ENCODE data around the gene CDKAL1.

The CDKAL1 gene

GRCh38 chr6:21142741-21143140 is 608.5 kb downstream of the CDKAL1 start:
- H3K4me1 ChIP-seq (ENCODE audit: insufficient read depth, low read length): no peaks in the 10 kb centered on the region; the same call in 1 of the 2 replicates
- H3K36me3 ChIP-seq (ENCODE audit: insufficient read depth, low read length): no peaks in the 10 kb centered on the region
- H3K9me3 ChIP-seq (ENCODE audit: control insufficient read depth, insufficient read depth, low read length): no peaks in the 10 kb centered on the region
- H3K9ac ChIP-seq (ENCODE audit: low read depth, low read length): no peak overlapping the region

- H3K4me1 ChIP-seq (ENCODE audit: insufficient read depth, low read length): no peaks in the 10 kb centered on the region
- no peak overlapping the region for H3K9ac ChIP-seq (ENCODE audit: low read depth, low read length)
- no peaks in the 10 kb centered on the region for H3K9me3 ChIP-seq (ENCODE audit: control insufficient read depth, insufficient read depth, low read length)
- no peaks in the 10 kb centered on the region for H3K36me3 ChIP-seq (ENCODE audit: insufficient read depth, low read length)
These were observed 609.4 kb downstream of the CDKAL1 start for GRCh38 chr6:21143645-21144044.

- Histone ChIP-seq H3K9me3 (ENCODE audit: control insufficient read depth, insufficient read depth, low read length) (no peaks in the 10 kb centered on the region), H3K9ac (ENCODE audit: low read depth, low read length) (no peak overlapping the region), H3K36me3 (ENCODE audit: insufficient read depth, low read length) (no peaks in the 10 kb centered on the region), H3K4me1 (ENCODE audit: insufficient read depth, low read length) (no peaks in the 10 kb centered on the region)
These were observed 610.7 kb downstream of the CDKAL1 start for GRCh38 chr6:21144928-21145327.

GRCh38 chr6:21147995-21148394 is 613.7 kb downstream of the CDKAL1 start:
- Histone ChIP-seq H3K9me3 (ENCODE audit: control insufficient read depth, insufficient read depth, low read length) (no peaks in the 10 kb centered on the region), H3K36me3 (ENCODE audit: insufficient read depth, low read length) (no peaks in the 10 kb centered on the region), H3K4me1 (ENCODE audit: insufficient read depth, low read length) (no peaks in the 10 kb centered on the region), H3K9ac (ENCODE audit: low read depth, low read length) (no peak overlapping the region)

GRCh38 chr6:21149470-21149869 is 615.2 kb downstream of the CDKAL1 start:
- H3K4me1 ChIP-seq (ENCODE audit: insufficient read depth, low read length): no peaks in the 10 kb centered on the region
- H3K9me3 ChIP-seq (ENCODE audit: control insufficient read depth, insufficient read depth, low read length): no peaks in the 10 kb centered on the region
- H3K9ac ChIP-seq (ENCODE audit: low read depth, low read length): no peak overlapping the region
- no peaks in the 10 kb centered on the region for H3K36me3 ChIP-seq (ENCODE audit: insufficient read depth, low read length)

- H3K36me3 ChIP-seq (ENCODE audit: insufficient read depth, low read length): no peaks in the 10 kb centered on the region
- H3K4me1 ChIP-seq (ENCODE audit: insufficient read depth, low read length): no peaks in the 10 kb centered on the region
- no peaks in the 10 kb centered on the region for H3K9me3 ChIP-seq (ENCODE audit: control insufficient read depth, insufficient read depth, low read length)
- H3K9ac ChIP-seq (ENCODE audit: low read depth, low read length): no peak overlapping the region
These were observed 616.4 kb downstream of the CDKAL1 start for GRCh38 chr6:21150667-21151066.

- no peaks in the 10 kb centered on the region for H3K4me1 ChIP-seq (ENCODE audit: insufficient read depth, low read length)
- H3K9ac ChIP-seq (ENCODE audit: low read depth, low read length): no peak overlapping the region
- no peaks in the 10 kb centered on the region for H3K36me3 ChIP-seq (ENCODE audit: insufficient read depth, low read length)
- no peaks in the 10 kb centered on the region for H3K9me3 ChIP-seq (ENCODE audit: control insufficient read depth, insufficient read depth, low read length)
These were observed 616.9 kb downstream of the CDKAL1 start for GRCh38 chr6:21151119-21151518.

- Histone ChIP-seq H3K36me3 (ENCODE audit: insufficient read depth, low read length) (no peaks in the 10 kb centered on the region), H3K9me3 (ENCODE audit: control insufficient read depth, insufficient read depth, low read length) (no peaks in the 10 kb centered on the region), H3K4me1 (ENCODE audit: insufficient read depth, low read length) (no peaks in the 10 kb centered on the region), H3K9ac (ENCODE audit: low read depth, low read length) (no peak overlapping the region)
These were observed 617.3 kb downstream of the CDKAL1 start for GRCh38 chr6:21151530-21151929.

- Histone ChIP-seq H3K4me1 (ENCODE audit: insufficient read depth, low read length) (peaks cover 4% of the 10 kb centered on the region; the same call in 1 of the 2 replicates), H3K36me3 (ENCODE audit: insufficient read depth, low read length) (no peaks in the 10 kb centered on the region), H3K9me3 (ENCODE audit: control insufficient read depth, insufficient read depth, low read length) (no peaks in the 10 kb centered on the region), H3K9ac (ENCODE audit: low read depth, low read length) (no peak overlapping the region)
These were observed 623.1 kb downstream of the CDKAL1 start for GRCh38 chr6:21157186-21157929.

GRCh38 chr6:21158149-21158548 is 623.9 kb downstream of the CDKAL1 start:
- no peaks in the 10 kb centered on the region for H3K9me3 ChIP-seq (ENCODE audit: control insufficient read depth, insufficient read depth, low read length)
- no peaks in the 10 kb centered on the region for H3K36me3 ChIP-seq (ENCODE audit: insufficient read depth, low read length)
- peaks cover 4% of the 10 kb centered on the region; the same call in 1 of the 2 replicates for H3K4me1 ChIP-seq (ENCODE audit: insufficient read depth, low read length)
- no peak overlapping the region for H3K9ac ChIP-seq (ENCODE audit: low read depth, low read length)

- H3K9me3 ChIP-seq (ENCODE audit: control insufficient read depth, insufficient read depth, low read length): no peaks in the 10 kb centered on the region
- peaks cover 4% of the 10 kb centered on the region; the same call in 1 of the 2 replicates for H3K4me1 ChIP-seq (ENCODE audit: insufficient read depth, low read length)
- no peaks in the 10 kb centered on the region for H3K36me3 ChIP-seq (ENCODE audit: insufficient read depth, low read length)
- H3K9ac ChIP-seq (ENCODE audit: low read depth, low read length): no peak overlapping the region
These were observed 624.6 kb downstream of the CDKAL1 start for GRCh38 chr6:21158873-21159272.

- Histone ChIP-seq H3K9me3 (ENCODE audit: control insufficient read depth, insufficient read depth, low read length) (no peaks in the 10 kb centered on the region), H3K36me3 (ENCODE audit: insufficient read depth, low read length) (no peaks in the 10 kb centered on the region), H3K4me1 (ENCODE audit: insufficient read depth, low read length) (peaks cover 4% of the 10 kb centered on the region; the same call in 1 of the 2 replicates), H3K9ac (ENCODE audit: low read depth, low read length) (no peak overlapping the region)
These were observed 625.2 kb downstream of the CDKAL1 start for GRCh38 chr6:21159465-21159864.

GRCh38 chr6:21161707-21162106 is 627.5 kb downstream of the CDKAL1 start:
- Histone ChIP-seq H3K9ac (ENCODE audit: low read depth, low read length) (no peak overlapping the region), H3K9me3 (ENCODE audit: control insufficient read depth, insufficient read depth, low read length) (no peaks in the 10 kb centered on the region), H3K4me1 (ENCODE audit: insufficient read depth, low read length) (peaks cover 4% of the 10 kb centered on the region; the same call in 1 of the 2 replicates), H3K36me3 (ENCODE audit: insufficient read depth, low read length) (no peaks in the 10 kb centered on the region)

- Histone ChIP-seq H3K36me3 (ENCODE audit: insufficient read depth, low read length) (no peaks in the 10 kb centered on the region), H3K4me1 (ENCODE audit: insufficient read depth, low read length) (no peaks in the 10 kb centered on the region; the same call in 1 of the 2 replicates), H3K9ac (ENCODE audit: low read depth, low read length) (no peak overlapping the region), H3K9me3 (ENCODE audit: control insufficient read depth, insufficient read depth, low read length) (no peaks in the 10 kb centered on the region)
These were observed 629.0 kb downstream of the CDKAL1 start for GRCh38 chr6:21163110-21163837.

GRCh38 chr6:21163838-21164180 is 629.6 kb downstream of the CDKAL1 start:
- H3K4me1 ChIP-seq (ENCODE audit: insufficient read depth, low read length): no peaks in the 10 kb centered on the region; the same call in 1 of the 2 replicates
- H3K9ac ChIP-seq (ENCODE audit: low read depth, low read length): no peak overlapping the region

More at GRCh38 chr6:21163838-21164180, 629.6 kb downstream of the CDKAL1 start:
- Histone ChIP-seq H3K9me3 (ENCODE audit: control insufficient read depth, insufficient read depth, low read length) (no peaks in the 10 kb centered on the region), H3K36me3 (ENCODE audit: insufficient read depth, low read length) (no peaks in the 10 kb centered on the region)
